Measurements from ENCODE around the gene TMEM231.

TMEM231 gene

DNA sequence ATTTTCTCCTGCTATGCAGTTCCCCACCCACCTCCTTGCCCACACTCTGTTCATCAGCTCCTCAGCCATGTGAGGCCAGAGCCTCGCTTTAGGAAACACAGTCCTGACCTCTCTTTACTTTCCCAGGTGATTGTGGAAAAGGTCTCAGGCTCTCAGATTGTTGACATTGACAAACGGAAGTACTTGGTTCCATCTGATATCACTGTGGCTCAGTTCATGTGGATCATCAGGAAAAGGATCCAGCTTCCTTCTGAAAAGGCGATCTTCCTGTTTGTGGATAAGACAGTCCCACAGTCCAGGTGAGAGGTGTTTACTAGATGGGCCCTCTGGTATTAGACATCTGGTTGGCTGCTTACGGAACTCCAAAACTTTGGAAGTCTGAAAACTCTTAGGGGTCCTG, 11.9 kb upstream of the TMEM231 start:
- no peak overlapping the region for H3K4me2 ChIP-seq (ENCODE audit: low read length)
- no peak for TF ChIP-seq EZH2 (IDR thresholded peaks at IDR 0.05; ENCODE audit: borderline replicate concordance, low read length)
- TF ChIP-seq, protein P1, sequence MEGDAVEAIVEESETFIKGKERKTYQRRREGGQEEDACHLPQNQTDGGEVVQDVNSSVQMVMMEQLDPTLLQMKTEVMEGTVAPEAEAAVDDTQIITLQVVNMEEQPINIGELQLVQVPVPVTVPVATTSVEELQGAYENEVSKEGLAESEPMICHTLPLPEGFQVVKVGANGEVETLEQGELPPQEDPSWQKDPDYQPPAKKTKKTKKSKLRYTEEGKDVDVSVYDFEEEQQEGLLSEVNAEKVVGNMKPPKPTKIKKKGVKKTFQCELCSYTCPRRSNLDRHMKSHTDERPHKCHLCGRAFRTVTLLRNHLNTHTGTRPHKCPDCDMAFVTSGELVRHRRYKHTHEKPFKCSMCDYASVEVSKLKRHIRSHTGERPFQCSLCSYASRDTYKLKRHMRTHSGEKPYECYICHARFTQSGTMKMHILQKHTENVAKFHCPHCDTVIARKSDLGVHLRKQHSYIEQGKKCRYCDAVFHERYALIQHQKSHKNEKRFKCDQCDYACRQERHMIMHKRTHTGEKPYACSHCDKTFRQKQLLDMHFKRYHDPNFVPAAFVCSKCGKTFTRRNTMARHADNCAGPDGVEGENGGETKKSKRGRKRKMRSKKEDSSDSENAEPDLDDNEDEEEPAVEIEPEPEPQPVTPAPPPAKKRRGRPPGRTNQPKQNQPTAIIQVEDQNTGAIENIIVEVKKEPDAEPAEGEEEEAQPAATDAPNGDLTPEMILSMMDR (IDR thresholded peaks at IDR 0.05; ENCODE audit: low read length), result no peak
- H3K27me3 ChIP-seq (ENCODE audit: insufficient read depth, low read length), result no peaks in the 10 kb centered on the region
- no peaks in the 10 kb centered on the region for H4K20me1 ChIP-seq (ENCODE audit: insufficient read depth, low read length)
- no peak overlapping the region for H3K9ac ChIP-seq (ENCODE audit: low read length)
- H3K27ac ChIP-seq (ENCODE audit: low read depth, low read length, poor library complexity, severe bottlenecking), result no peak overlapping the region
- H3K36me3 ChIP-seq (ENCODE audit: insufficient read depth, low read length), result peaks cover 52% of the 10 kb centered on the region
- peaks cover 46% of the 10 kb centered on the region for H3K4me1 ChIP-seq (ENCODE audit: insufficient read depth, low read length, severe bottlenecking)
- H2AFZ ChIP-seq (ENCODE audit: low read length), result no peak overlapping the region
- H3K4me3 ChIP-seq (ENCODE audit: low read depth, low read length, poor library complexity, severe bottlenecking), result no peak overlapping the region
- no peaks in the 10 kb centered on the region for H3K9me3 ChIP-seq (ENCODE audit: low read length)
- no peaks in the 10 kb centered on the region for H3F3A ChIP-seq (ENCODE audit: insufficient read depth, low read length)
- no peaks in the 10 kb centered on the region for H3K9me2 ChIP-seq (ENCODE audit: low read depth, low read length)
- peaks cover 10% of the 10 kb centered on the region; the same call in 1 of the 2 replicates for H3K79me2 ChIP-seq (ENCODE audit: insufficient read depth, low read length)

DNA sequence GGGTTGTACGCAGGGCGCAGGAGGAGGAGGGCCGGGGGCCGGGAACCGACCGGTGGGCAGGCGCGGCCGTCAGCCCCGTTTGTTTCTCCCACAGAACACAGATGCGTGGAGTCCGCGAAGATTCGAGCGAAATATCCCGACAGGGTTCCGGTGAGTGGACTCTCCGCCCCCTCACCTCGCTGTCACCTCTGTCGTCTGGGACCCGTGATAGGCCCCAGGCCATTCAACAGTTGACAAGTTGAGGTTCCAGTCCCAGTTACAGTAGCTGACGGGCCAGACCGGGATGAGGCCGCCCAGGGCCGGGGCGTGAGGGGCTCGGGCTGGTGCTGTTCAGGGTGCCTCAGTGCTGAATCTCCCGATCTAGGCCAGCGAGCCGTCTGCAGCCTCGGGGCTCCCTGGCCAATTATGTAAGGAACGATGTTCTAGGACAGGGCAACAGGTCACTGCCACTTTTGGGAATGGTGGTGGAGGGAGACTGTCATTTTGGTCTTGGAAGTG, 10.8 kb upstream of the TMEM231 start:
- H3K9me2 ChIP-seq (ENCODE audit: low read depth, low read length), result no peaks in the 10 kb centered on the region
- H3K36me3 ChIP-seq (ENCODE audit: insufficient read depth, low read length), result peaks cover 41% of the 10 kb centered on the region
- peaks cover 10% of the 10 kb centered on the region; the same call in 1 of the 2 replicates for H3K79me2 ChIP-seq (ENCODE audit: insufficient read depth, low read length)
- H3K4me3 ChIP-seq (ENCODE audit: low read depth, low read length, poor library complexity, severe bottlenecking), result peak overlapping the region; percentile 94
- H3F3A ChIP-seq (ENCODE audit: insufficient read depth, low read length), result no peaks in the 10 kb centered on the region
- H3K27ac ChIP-seq (ENCODE audit: low read depth, low read length, poor library complexity, severe bottlenecking), result no peak overlapping the region
- peaks cover 41% of the 10 kb centered on the region for H3K4me1 ChIP-seq (ENCODE audit: insufficient read depth, low read length, severe bottlenecking)
- no peaks in the 10 kb centered on the region for H4K20me1 ChIP-seq (ENCODE audit: insufficient read depth, low read length)
- H3K9ac ChIP-seq (ENCODE audit: low read length), result peak overlapping the region; percentile 90
- H2AFZ ChIP-seq (ENCODE audit: low read length), result no peak overlapping the region
- H3K4me2 ChIP-seq (ENCODE audit: low read length), result peak overlapping the region; percentile 89
- no peaks in the 10 kb centered on the region for H3K27me3 ChIP-seq (ENCODE audit: insufficient read depth, low read length)
- TF ChIP-seq EZH2 (IDR thresholded peaks at IDR 0.05; ENCODE audit: borderline replicate concordance, low read length), result no peak
- TF ChIP-seq, protein P1 (IDR thresholded peaks at IDR 0.05; ENCODE audit: low read length), result no peak
- no peaks in the 10 kb centered on the region for H3K9me3 ChIP-seq (ENCODE audit: low read length)

DNA sequence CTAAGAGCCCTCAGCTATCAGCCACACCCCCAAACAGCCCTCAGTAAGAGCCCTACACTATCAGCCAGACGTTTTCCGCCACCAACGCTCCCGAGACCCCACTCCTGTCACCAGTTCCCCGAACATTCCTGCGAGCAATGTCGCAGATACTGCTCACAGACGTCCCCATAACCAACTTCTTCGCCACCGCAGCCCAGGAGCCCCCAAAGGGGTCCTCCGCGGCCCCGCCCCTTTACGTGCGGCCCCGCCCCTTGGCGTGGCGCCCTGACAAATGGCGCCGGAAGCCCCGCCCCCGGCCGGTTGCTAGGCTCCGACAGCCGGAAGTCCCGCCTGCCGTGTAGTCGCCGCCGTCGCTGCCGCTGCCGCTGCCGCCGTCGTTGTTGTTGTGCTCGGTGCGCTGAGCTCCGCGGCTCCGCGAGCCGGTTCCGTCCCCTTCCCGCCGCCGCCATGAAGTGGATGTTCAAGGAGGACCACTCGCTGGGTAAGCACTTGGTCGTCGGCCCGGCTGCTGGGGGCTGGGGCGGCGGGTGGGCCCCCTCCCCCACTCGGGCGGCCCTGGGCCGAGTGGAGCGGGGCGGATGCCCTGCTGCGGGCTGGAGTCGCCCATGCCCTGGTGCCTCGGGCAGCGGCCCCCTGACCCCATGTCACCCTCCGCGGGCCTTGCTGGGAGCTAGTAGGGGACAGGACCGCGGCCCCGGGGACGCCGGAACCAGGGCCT, 10.1 kb upstream of the TMEM231 start, which contains the start of gene GABARAPL2:
Gene GABARAPL2, plus strand, starts transcription at position 340 of the 718 bp plus-strand sequence. Its CDS starts 108 bp downstream, at position 448.
- Histone ChIP-seq H3K36me3 (ENCODE audit: insufficient read depth, low read length) (peaks cover 35% of the 10 kb centered on the region), H3K27me3 (ENCODE audit: insufficient read depth, low read length) (no peaks in the 10 kb centered on the region), H4K20me1 (ENCODE audit: insufficient read depth, low read length) (no peaks in the 10 kb centered on the region), H3K4me3 (ENCODE audit: low read depth, low read length, poor library complexity, severe bottlenecking) (peak within 1 kb of the TSS; percentile 94), H3K4me1 (ENCODE audit: insufficient read depth, low read length, severe bottlenecking) (peaks cover 40% of the 10 kb centered on the region), H3F3A (ENCODE audit: insufficient read depth, low read length) (no peaks in the 10 kb centered on the region), H3K27ac (ENCODE audit: low read depth, low read length, poor library complexity, severe bottlenecking) (peak within 1 kb of the TSS; percentile 44), H3K9me2 (ENCODE audit: low read depth, low read length) (no peaks in the 10 kb centered on the region), H3K9me3 (ENCODE audit: low read length) (no peaks in the 10 kb centered on the region), H3K79me2 (ENCODE audit: insufficient read depth, low read length) (peaks cover 10% of the 10 kb centered on the region; the same call in 1 of the 2 replicates), H2AFZ (ENCODE audit: low read length) (0 out of 2 replicates have a peak within 1 kb of the TSS, but pooled peaks have one; percentile 47), H3K9ac (ENCODE audit: low read length) (peak within 1 kb of the TSS; percentile 90), H3K4me2 (ENCODE audit: low read length) (peak within 1 kb of the TSS; percentile 89)
- no peak for TF ChIP-seq EZH2 (IDR thresholded peaks at IDR 0.05; ENCODE audit: borderline replicate concordance, low read length)
- TF ChIP-seq, protein P1 (IDR thresholded peaks at IDR 0.05; ENCODE audit: low read length), result no peak
